ENCODE results near the gene DDIT4.
"Not testable (repeated sequence)": the region's sequence is repeated elsewhere in the genome, so short reads cannot be mapped to it uniquely, and the experiment has no call there.

DDIT4 gene

GRCh38 chr10:72298592-72299519 lies 25.1 kb downstream of the DDIT4 start:
- no peaks in the 10 kb centered on the region for H3K9me3 ChIP-seq (ENCODE audit: control insufficient read depth, insufficient read depth, low read length)
- H3K4me3 ChIP-seq (ENCODE audit: low read depth, low read length), result 0 out of 2 replicates have a peak overlapping the region, but pooled peaks have one; percentile 65
- H3K4me1 ChIP-seq (ENCODE audit: control insufficient read depth, insufficient read depth, low read length), result peaks cover 14% of the 10 kb centered on the region
- no peaks in the 10 kb centered on the region for H3K27me3 ChIP-seq (ENCODE audit: control insufficient read depth, insufficient read depth, low read length)
- peak overlapping the region; percentile 29 for H3K27ac ChIP-seq (ENCODE audit: low read depth, low read length)
- no peak overlapping the region for H3K9ac ChIP-seq (ENCODE audit: low read depth, low read length)
- H3K36me3 ChIP-seq (ENCODE audit: control insufficient read depth, insufficient read depth, low read length), result no peaks in the 10 kb centered on the region

GRCh38 chr10:72303424-72304128 lies 29.9 kb downstream of the DDIT4 start:
- no peak overlapping the region for H3K27ac ChIP-seq (ENCODE audit: low read depth, low read length)

GRCh38 chr10:72306215-72306760 lies 32.6 kb downstream of the DDIT4 start:
- Histone ChIP-seq H3K27ac (ENCODE audit: low read depth, low read length) (no peak overlapping the region), H3K4me1 (ENCODE audit: control insufficient read depth, insufficient read depth, low read length) (peaks cover 8% of the 10 kb centered on the region; the same call in 1 of the 2 replicates), H3K9ac (ENCODE audit: low read depth, low read length) (no peak overlapping the region), H3K27me3 (ENCODE audit: control insufficient read depth, insufficient read depth, low read length) (no peaks in the 10 kb centered on the region), H3K9me3 (ENCODE audit: control insufficient read depth, insufficient read depth, low read length) (no peaks in the 10 kb centered on the region), H3K36me3 (ENCODE audit: control insufficient read depth, insufficient read depth, low read length) (no peaks in the 10 kb centered on the region), H3K4me3 (ENCODE audit: low read depth, low read length) (no peak overlapping the region)

More at GRCh38 chr10:72303424-72304128, 29.9 kb downstream of the DDIT4 start:
- Histone ChIP-seq H3K4me1 (ENCODE audit: control insufficient read depth, insufficient read depth, low read length) (no peaks in the 10 kb centered on the region), H3K27me3 (ENCODE audit: control insufficient read depth, insufficient read depth, low read length) (no peaks in the 10 kb centered on the region), H3K36me3 (ENCODE audit: control insufficient read depth, insufficient read depth, low read length) (no peaks in the 10 kb centered on the region), H3K4me3 (ENCODE audit: low read depth, low read length) (no peak overlapping the region), H3K9ac (ENCODE audit: low read depth, low read length) (no peak overlapping the region), H3K9me3 (ENCODE audit: control insufficient read depth, insufficient read depth, low read length) (no peaks in the 10 kb centered on the region)

- not testable (repeated sequence) for H3K4me3 ChIP-seq (ENCODE audit: low read depth, low read length); H3K9me3 ChIP-seq (ENCODE audit: control insufficient read depth, insufficient read depth, low read length); H3K36me3 ChIP-seq (ENCODE audit: control insufficient read depth, insufficient read depth, low read length); H3K4me1 ChIP-seq (ENCODE audit: control insufficient read depth, insufficient read depth, low read length); H3K9ac ChIP-seq (ENCODE audit: low read depth, low read length); H3K27me3 ChIP-seq (ENCODE audit: control insufficient read depth, insufficient read depth, low read length); H3K27ac ChIP-seq (ENCODE audit: low read depth, low read length)
Measured at GRCh38 chr10:72307711-72308110, 34.0 kb downstream of the DDIT4 start.

- no peak overlapping the region for H3K4me3 ChIP-seq (ENCODE audit: low read depth, low read length)
- no peak overlapping the region for H3K27ac ChIP-seq (ENCODE audit: low read depth, low read length)
- no peaks in the 10 kb centered on the region for H3K27me3 ChIP-seq (ENCODE audit: control insufficient read depth, insufficient read depth, low read length)
- no peak overlapping the region for H3K9ac ChIP-seq (ENCODE audit: low read depth, low read length)
- peaks cover 8% of the 10 kb centered on the region; the same call in 1 of the 2 replicates for H3K4me1 ChIP-seq (ENCODE audit: control insufficient read depth, insufficient read depth, low read length)
- no peaks in the 10 kb centered on the region for H3K36me3 ChIP-seq (ENCODE audit: control insufficient read depth, insufficient read depth, low read length)
- H3K9me3 ChIP-seq (ENCODE audit: control insufficient read depth, insufficient read depth, low read length), result no peaks in the 10 kb centered on the region
Measured at GRCh38 chr10:72308320-72308987, 34.7 kb downstream of the DDIT4 start.

- no peak overlapping the region for H3K9ac ChIP-seq (ENCODE audit: low read depth, low read length)
- no peaks in the 10 kb centered on the region for H3K36me3 ChIP-seq (ENCODE audit: control insufficient read depth, insufficient read depth, low read length)
- H3K9me3 ChIP-seq (ENCODE audit: control insufficient read depth, insufficient read depth, low read length), result no peaks in the 10 kb centered on the region
- H3K4me3 ChIP-seq (ENCODE audit: low read depth, low read length), result no peak overlapping the region
- H3K27me3 ChIP-seq (ENCODE audit: control insufficient read depth, insufficient read depth, low read length), result no peaks in the 10 kb centered on the region
- H3K27ac ChIP-seq (ENCODE audit: low read depth, low read length), result no peak overlapping the region
- peaks cover 8% of the 10 kb centered on the region; the same call in 1 of the 2 replicates for H3K4me1 ChIP-seq (ENCODE audit: control insufficient read depth, insufficient read depth, low read length)
Measured at GRCh38 chr10:72309290-72310240, 35.8 kb downstream of the DDIT4 start.

GRCh38 chr10:72310241-72310633 lies 36.5 kb downstream of the DDIT4 start:
- Histone ChIP-seq H3K9ac (ENCODE audit: low read depth, low read length) (no peak overlapping the region), H3K9me3 (ENCODE audit: control insufficient read depth, insufficient read depth, low read length) (no peaks in the 10 kb centered on the region), H3K4me1 (ENCODE audit: control insufficient read depth, insufficient read depth, low read length) (peaks cover 13% of the 10 kb centered on the region; the same call in 1 of the 2 replicates), H3K27me3 (ENCODE audit: control insufficient read depth, insufficient read depth, low read length) (no peaks in the 10 kb centered on the region), H3K4me3 (ENCODE audit: low read depth, low read length) (no peak overlapping the region), H3K27ac (ENCODE audit: low read depth, low read length) (no peak overlapping the region), H3K36me3 (ENCODE audit: control insufficient read depth, insufficient read depth, low read length) (no peaks in the 10 kb centered on the region)

- Histone ChIP-seq H3K4me1 (ENCODE audit: control insufficient read depth, insufficient read depth, low read length) (peaks cover 17% of the 10 kb centered on the region; the same call in 1 of the 2 replicates), H3K36me3 (ENCODE audit: control insufficient read depth, insufficient read depth, low read length) (no peaks in the 10 kb centered on the region), H3K9me3 (ENCODE audit: control insufficient read depth, insufficient read depth, low read length) (no peaks in the 10 kb centered on the region), H3K27me3 (ENCODE audit: control insufficient read depth, insufficient read depth, low read length) (no peaks in the 10 kb centered on the region), H3K4me3 (ENCODE audit: low read depth, low read length) (no peak overlapping the region), H3K9ac (ENCODE audit: low read depth, low read length) (no peak overlapping the region), H3K27ac (ENCODE audit: low read depth, low read length) (no peak overlapping the region)
Measured at GRCh38 chr10:72310636-72311035, 36.9 kb downstream of the DDIT4 start.

- Histone ChIP-seq H3K4me1 (ENCODE audit: control insufficient read depth, insufficient read depth, low read length) (peaks cover 18% of the 10 kb centered on the region; the same call in 1 of the 2 replicates), H3K9me3 (ENCODE audit: control insufficient read depth, insufficient read depth, low read length) (no peaks in the 10 kb centered on the region), H3K9ac (ENCODE audit: low read depth, low read length) (no peak overlapping the region), H3K4me3 (ENCODE audit: low read depth, low read length) (no peak overlapping the region), H3K27ac (ENCODE audit: low read depth, low read length) (no peak overlapping the region), H3K27me3 (ENCODE audit: control insufficient read depth, insufficient read depth, low read length) (no peaks in the 10 kb centered on the region), H3K36me3 (ENCODE audit: control insufficient read depth, insufficient read depth, low read length) (no peaks in the 10 kb centered on the region)
Measured at GRCh38 chr10:72311667-72312066, 37.9 kb downstream of the DDIT4 start.
